COLO829 (cell line): ENCODE results near the gene IPO9.
"Not testable (repeated sequence)": the region's sequence is repeated elsewhere in the genome, so short reads cannot be mapped to it uniquely, and the experiment has no call there.

Source experiments
- DNase-seq: peaks from one replicate; pipeline ENCODE4 v3.0.0; 2012; ENCODE audit warnings: low spot score

The IPO9 gene

GRCh38 chr1:201889090-201889968 is 60.4 kb downstream of the IPO9 start:
- DNase-seq, result no peak

- no peak for DNase-seq
Observed at GRCh38 chr1:201890223-201890622, 61.3 kb downstream of the IPO9 start.

- no peak for DNase-seq
Observed at GRCh38 chr1:201890806-201891450, 62.0 kb downstream of the IPO9 start.

GRCh38 chr1:201891451-201892045 is 62.6 kb downstream of the IPO9 start:
- DNase-seq, result no peak

GRCh38 chr1:201892211-201892610 is 63.3 kb downstream of the IPO9 start:
- DNase-seq, result no peak

- DNase-seq, result no peak
Observed at GRCh38 chr1:201893431-201893830, 64.5 kb downstream of the IPO9 start.

GRCh38 chr1:201894343-201895119 is 65.6 kb downstream of the IPO9 start:
- DNase-seq, result no peak

GRCh38 chr1:201895120-201895665 is 66.2 kb downstream of the IPO9 start:
- DNase-seq, result no peak

GRCh38 chr1:201895913-201896807 is 67.2 kb downstream of the IPO9 start:
- DNase-seq, result peak; percentile 86

- DNase-seq, result no peak
Observed at GRCh38 chr1:201896951-201897391, 68.0 kb downstream of the IPO9 start.

- DNase-seq, result no peak
Observed at GRCh38 chr1:201898240-201898894, 69.4 kb downstream of the IPO9 start.

GRCh38 chr1:201898992-201899391 is 70.0 kb downstream of the IPO9 start:
- DNase-seq, result no peak

- no peak for DNase-seq
Observed at GRCh38 chr1:201899683-201900429, 70.9 kb downstream of the IPO9 start.

- no peak for DNase-seq
Observed at GRCh38 chr1:201900476-201900875, 71.5 kb downstream of the IPO9 start.

- DNase-seq, result not testable (repeated sequence)
Observed at GRCh38 chr1:201901036-201901435, 72.1 kb downstream of the IPO9 start.

GRCh38 chr1:201902198-201902597 is 73.2 kb downstream of the IPO9 start:
- DNase-seq, result peak; percentile 60

GRCh38 chr1:201903135-201903534 is 74.2 kb downstream of the IPO9 start:
- DNase-seq, result no peak

GRCh38 chr1:201904579-201904978 is 75.6 kb downstream of the IPO9 start:
- DNase-seq, result no peak

GRCh38 chr1:201905234-201905890 is 76.4 kb downstream of the IPO9 start:
- no peak for DNase-seq
